Neural cell (in vitro differentiated cells): ENCODE results near the gene AUNIP. TPM values are rescaled to one million over a fixed set of nuclear protein-coding genes. Genes with fewer than 3 reads are reported as not detected.
A peak's percentile ranks its signal among the peaks of the same experiment; 100 is the strongest.

Experiments
- H2AFZ ChIP-seq: fragments of 200-600, 300-800 bp; sonication (generic), shearing (Covaris generic); 2 replicates; pipeline ENCODE4 v1.6.0; 2014; ENCODE audit warnings: low read depth, mild to moderate bottlenecking, antibody characterized with exemption, low read length, moderate library complexity
- H3F3A ChIP-seq: fragments of 200-600 bp; shearing (Covaris generic); 2 replicates; pipeline ENCODE4 v1.6.1; 2016; ENCODE audit warnings: mild to moderate bottlenecking, moderate library complexity, mixed read lengths, antibody characterized with exemption, low read length; ENCODE audit not compliant: insufficient read depth, poor library complexity, severe bottlenecking
- H3K27ac ChIP-seq: fragments of 200-600, 300-800 bp; sonication (generic), shearing (Covaris generic); 2 replicates; pipeline ENCODE4 v1.5.1; 2014; ENCODE audit warnings: mild to moderate bottlenecking, low read length, moderate library complexity
- H3K27me3 ChIP-seq: fragments of 300-800, 200-600 bp; sonication (generic), shearing (Covaris generic); 2 replicates; pipeline ENCODE4 v1.6.0; 2014; ENCODE audit warnings: mild to moderate bottlenecking, low read depth, low read length, moderate library complexity; ENCODE audit not compliant: insufficient read depth
- H3K36me3 ChIP-seq: fragments of 300-800, 200-600 bp; sonication (generic), shearing (Covaris generic); 2 replicates; pipeline ENCODE4 v1.5.1; 2014; ENCODE audit warnings: mild to moderate bottlenecking, antibody characterized with exemption, low read length, moderate library complexity; ENCODE audit not compliant: insufficient read depth
- H3K4me2 ChIP-seq: fragments of 300-800, 200-600 bp; sonication (generic), shearing (Covaris generic); 2 replicates; pipeline ENCODE4 v1.6.0; 2014; ENCODE audit warnings: mild to moderate bottlenecking, low read length
- H3K4me3 ChIP-seq: fragments of 300-800, 200-600 bp; sonication (generic), shearing (Covaris generic); 2 replicates; pipeline ENCODE4 v1.5.1; 2014; ENCODE audit warnings: mild to moderate bottlenecking, low read length, moderate library complexity
- H3K79me2 ChIP-seq: fragments of 200-600 bp; shearing (Covaris generic); replicated peaks from 2 replicates; pipeline ENCODE4 v1.6.0; 2014; ENCODE audit warnings: mild to moderate bottlenecking, low read length, moderate library complexity; ENCODE audit not compliant: insufficient read depth
- H3K9ac ChIP-seq: fragments of 300-800, 200-600 bp; sonication (generic), shearing (Covaris generic); 2 replicates; pipeline ENCODE4 v1.6.1; 2016; ENCODE audit warnings: mild to moderate bottlenecking, low read length, mixed read lengths
- H3K9me2 ChIP-seq: fragments of 200-600 bp; shearing (Covaris generic); 2 replicates; pipeline ENCODE4 v1.6.1; 2016; ENCODE audit warnings: mild to moderate bottlenecking, low read length, mixed read lengths; ENCODE audit not compliant: insufficient read depth
- H3K9me3 ChIP-seq: fragments of 200-600, 300-800 bp; sonication (generic), shearing (Covaris generic); 2 replicates; pipeline ENCODE4 v1.6.1; 2016; ENCODE audit warnings: mild to moderate bottlenecking, mixed run types, low read length, moderate library complexity, mixed read lengths
- H4K20me1 ChIP-seq: fragments of 200-600 bp; shearing (Covaris generic); 2 replicates; pipeline ENCODE4 v1.6.1; 2016; ENCODE audit warnings: mild to moderate bottlenecking, mixed run types; ENCODE audit not compliant: insufficient read depth
- CTCF ChIP-seq: fragments of 450-650 bp; IDR thresholded peaks from 2 replicates; pipeline ENCODE4 v1.5.1; 2014; ENCODE audit warnings: antibody characterized with exemption, mild to moderate bottlenecking, moderate library complexity; ENCODE audit not compliant: poor library complexity, severe bottlenecking
- EP300 ChIP-seq: fragments of 450-650 bp; conservative IDR thresholded peaks from 2 replicates; pipeline ENCODE4 v1.6.1; 2014; ENCODE audit warnings: antibody characterized with exemption, mild to moderate bottlenecking, moderate library complexity; ENCODE audit not compliant: poor library complexity, severe bottlenecking
- EZH2 ChIP-seq: fragments of 200-600, 300-800 bp; shearing (Covaris generic), sonication (generic); IDR thresholded peaks from 2 replicates; pipeline ENCODE4 v1.6.1; 2014; ENCODE audit warnings: antibody characterized with exemption, low read length, borderline replicate concordance, mild to moderate bottlenecking; ENCODE audit not compliant: insufficient read depth, poor library complexity, severe bottlenecking
- MXI1 ChIP-seq: fragments of 450-650 bp; conservative IDR thresholded peaks from 2 replicates; pipeline ENCODE4 v1.6.1; 2014; ENCODE audit warnings: antibody characterized with exemption, mild to moderate bottlenecking; ENCODE audit not compliant: poor library complexity, severe bottlenecking
- POLR2AphosphoS5 ChIP-seq: IDR thresholded peaks from 2 replicates; pipeline ENCODE4 v1.6.1; 2012
- RAD21 ChIP-seq: fragments of 450-650 bp; conservative IDR thresholded peaks from 2 replicates; pipeline ENCODE4 v1.6.1; 2014; ENCODE audit warnings: antibody characterized with exemption, mild to moderate bottlenecking, moderate library complexity
- REST ChIP-seq: IDR thresholded peaks from 2 replicates; pipeline ENCODE4 v1.6.1; 2012; ENCODE audit warnings: borderline replicate concordance
- SMC3 ChIP-seq: fragments of 450-650 bp; conservative IDR thresholded peaks from 2 replicates; pipeline ENCODE4 v1.6.1; 2014; ENCODE audit warnings: antibody characterized with exemption, mild to moderate bottlenecking, moderate library complexity; ENCODE audit not compliant: poor library complexity
- TAF1 ChIP-seq: IDR thresholded peaks from 2 replicates; pipeline ENCODE4 v1.6.1; 2012; ENCODE audit warnings: low read depth
- polyA plus RNA-seq: library from polyadenylated mRNA; depleted of rRNA; stranded (reverse); fragments of >200 nt; gene quantifications from 2 replicates; pipeline ENCODE4 v1.2.3, GENCODE V29; 2014

AUNIP gene
- polyA plus RNA-seq, 1 donor from 2014 or later = 0.48 TPM

- Histone ChIP-seq H3K27ac (no peak overlapping the region), H3K9me3 (no peaks in the 10 kb centered on the region), H3K36me3 (no peaks in the 10 kb centered on the region), H3K27me3 (peaks cover 21% of the 10 kb centered on the region), H3K4me3 (peak overlapping the region; percentile 64), H3K9ac (peak overlapping the region; percentile 61), H3K4me2 (no peak overlapping the region), H3K79me2 (no peaks in the 10 kb centered on the region), H3F3A (no peaks in the 10 kb centered on the region), H4K20me1 (no peaks in the 10 kb centered on the region), H2AFZ (no peak overlapping the region), H3K9me2 (no peaks in the 10 kb centered on the region)
- TF ChIP-seq EZH2 = no peak
Observed at GRCh38 chr1:25874209-25874608, 15.0 kb upstream of the AUNIP start.

GRCh38 chr1:25873120-25873519 lies 13.9 kb upstream of the AUNIP start:
- Histone ChIP-seq H3K9me2 (no peaks in the 10 kb centered on the region), H4K20me1 (no peaks in the 10 kb centered on the region), H3K27me3 (peaks cover 21% of the 10 kb centered on the region), H3K27ac (no peak overlapping the region), H2AFZ (no peak overlapping the region), H3K79me2 (no peaks in the 10 kb centered on the region), H3K9me3 (no peaks in the 10 kb centered on the region), H3K4me3 (no peak overlapping the region), H3F3A (no peaks in the 10 kb centered on the region), H3K4me2 (no peak overlapping the region), H3K36me3 (no peaks in the 10 kb centered on the region), H3K9ac (no peak overlapping the region)
- no peak for TF ChIP-seq EZH2
- TF ChIP-seq POLR2AphosphoS5 = no peak
- no peak for TF ChIP-seq MXI1
- no peak for TF ChIP-seq CTCF
- no peak for TF ChIP-seq SMC3
- no peak for TF ChIP-seq RAD21

- Histone ChIP-seq H3F3A (no peaks in the 10 kb centered on the region), H3K4me2 (no peak overlapping the region), H2AFZ (no peak overlapping the region), H3K9ac (no peak overlapping the region), H3K9me3 (no peaks in the 10 kb centered on the region), H3K27ac (no peak overlapping the region), H4K20me1 (no peaks in the 10 kb centered on the region), H3K36me3 (no peaks in the 10 kb centered on the region), H3K27me3 (peaks cover 21% of the 10 kb centered on the region), H3K4me3 (no peak overlapping the region), H3K79me2 (no peaks in the 10 kb centered on the region), H3K9me2 (no peaks in the 10 kb centered on the region)
- TF ChIP-seq POLR2AphosphoS5 (no peak), EZH2 (no peak)
Observed at GRCh38 chr1:25872713-25873112, 13.5 kb upstream of the AUNIP start.

- H3K9ac ChIP-seq = no peak overlapping the region
- H3K79me2 ChIP-seq = no peaks in the 10 kb centered on the region
- H3K9me2 ChIP-seq = no peaks in the 10 kb centered on the region
- H3K9me3 ChIP-seq = no peaks in the 10 kb centered on the region
- H3K36me3 ChIP-seq = no peaks in the 10 kb centered on the region
- H3K27ac ChIP-seq = no peak overlapping the region
- no peak overlapping the region for H2AFZ ChIP-seq
- TF ChIP-seq EZH2 = no peak
- no peak for TF ChIP-seq EP300
- no peak for TF ChIP-seq REST
- no peak for TF ChIP-seq MXI1
- TF ChIP-seq RAD21 = no peak
- TF ChIP-seq POLR2AphosphoS5 = no peak
- TF ChIP-seq SMC3 = no peak
- TF ChIP-seq TAF1 = no peak
- TF ChIP-seq CTCF = no peak
- peaks cover 16% of the 10 kb centered on the region for H3K27me3 ChIP-seq
- H3K4me2 ChIP-seq = no peak overlapping the region
- no peaks in the 10 kb centered on the region for H3F3A ChIP-seq
- no peaks in the 10 kb centered on the region for H4K20me1 ChIP-seq
- H3K4me3 ChIP-seq = no peak overlapping the region
Observed at GRCh38 chr1:25871704-25872494, 12.6 kb upstream of the AUNIP start.
